GM23338 (cell line): Measurements from ENCODE around the gene DNAAF8. TPM values are rescaled to one million over a fixed set of nuclear protein-coding genes. Genes with fewer than 3 reads are reported as not detected.

Experiments
- ATAC-seq: fragments of 200-7000 bp; cut with Tn5 transposase; 3 replicates; pipeline ENCODE4 v1.9.1; 2020
- DNase-seq: peaks from one replicate; pipeline ENCODE4 v3.0.0-alpha.2; 2015; ENCODE audit warnings: low spot score
- H2AFZ ChIP-seq: fragments of 200-600 bp; sonication (generic); 2 replicates; pipeline ENCODE4 v1.8.0; 2016; ENCODE audit warnings: antibody characterized with exemption, mild to moderate bottlenecking, moderate library complexity
- H3F3A ChIP-seq: fragments of 200-600 bp; sonication (generic); replicated peaks from 2 replicates; pipeline ENCODE4 v1.8.0; 2017; ENCODE audit warnings: antibody characterized with exemption, mixed run types, low read depth
- H3K27ac ChIP-seq: fragments of 200-600 bp; sonication (generic); 2 replicates; pipeline ENCODE4 v1.6.1; 2016; ENCODE audit warnings: low read depth
- H3K27me3 ChIP-seq: fragments of 200-600 bp; sonication (generic); 2 replicates; pipeline ENCODE4 v1.8.0; 2016; ENCODE audit warnings: mild to moderate bottlenecking, mixed run types, moderate library complexity; ENCODE audit not compliant: insufficient read depth
- H3K36me3 ChIP-seq: fragments of 200-600 bp; sonication (generic); 2 replicates; pipeline ENCODE4 v1.8.0; 2016; ENCODE audit warnings: mild to moderate bottlenecking; ENCODE audit not compliant: insufficient read depth
- H3K4me1 ChIP-seq: fragments of 200-600 bp; sonication (generic); 2 replicates; pipeline ENCODE4 v1.8.0; 2016; ENCODE audit warnings: mild to moderate bottlenecking, moderate library complexity; ENCODE audit not compliant: insufficient read depth
- H3K4me2 ChIP-seq: fragments of 200-600 bp; sonication (generic); 2 replicates; pipeline ENCODE4 v1.7.1; 2017; ENCODE audit warnings: mixed run types
- H3K4me3 ChIP-seq: fragments of 200-600 bp; sonication (generic); 2 replicates; pipeline ENCODE4 v1.6.1; 2016; ENCODE audit warnings: mixed run types
- H3K79me2 ChIP-seq: fragments of 200-600 bp; sonication (generic); replicated peaks from 2 replicates; pipeline ENCODE4 v1.8.0; 2017; ENCODE audit warnings: mild to moderate bottlenecking; ENCODE audit not compliant: insufficient read depth
- H3K9me2 ChIP-seq: fragments of 200-600 bp; sonication (generic); 2 replicates; pipeline ENCODE4 v1.8.0; 2017; ENCODE audit not compliant: insufficient read depth
- H4K20me1 ChIP-seq: fragments of 200-600 bp; sonication (generic); replicated peaks from 2 replicates; pipeline ENCODE4 v1.8.0; 2017; ENCODE audit warnings: mild to moderate bottlenecking; ENCODE audit not compliant: insufficient read depth
- H3K27ac Mint-ChIP-seq: 2 replicates; pipeline ENCODE4 v1.8.0; 2020; ENCODE audit warnings: inconsistent platforms, mild to moderate bottlenecking, moderate library complexity, mixed read lengths
- H3K27me3 Mint-ChIP-seq: 3 replicates; pipeline ENCODE4 v1.8.0; 2022; ENCODE audit warnings: low read depth, mild to moderate bottlenecking, moderate library complexity, mixed read lengths, inconsistent platforms; ENCODE audit not compliant: insufficient read depth, poor library complexity
- H3K36me3 Mint-ChIP-seq: 3 replicates; pipeline ENCODE4 v1.8.0; 2021; ENCODE audit warnings: low read depth, mild to moderate bottlenecking, inconsistent platforms, moderate library complexity, mixed read lengths
- H3K4me1 Mint-ChIP-seq: 3 replicates; pipeline ENCODE4 v1.8.0; 2020; ENCODE audit warnings: mild to moderate bottlenecking, inconsistent platforms, mixed read lengths
- H3K4me3 Mint-ChIP-seq: 3 replicates; pipeline ENCODE4 v1.8.0; 2021; ENCODE audit warnings: moderate library complexity, mild to moderate bottlenecking, inconsistent platforms, mixed read lengths
- H3K9me3 Mint-ChIP-seq: 3 replicates; pipeline ENCODE4 v1.8.0; 2020; ENCODE audit warnings: moderate library complexity, mild to moderate bottlenecking, inconsistent platforms, mixed read lengths
- CREB1 ChIP-seq: fragments of 250-450 bp; sonication (Bioruptor Pico); IDR thresholded peaks from 2 replicates; pipeline ENCODE4 v1.5.0; 2020; ENCODE audit warnings: low read depth, mild to moderate bottlenecking, moderate library complexity
- EZH2phosphoT487 ChIP-seq: fragments of 200-600 bp; sonication (generic); IDR thresholded peaks from one replicate; pipeline ENCODE4 v1.8.1; 2018; ENCODE audit warnings: antibody characterized with exemption; ENCODE audit not compliant: unreplicated experiment
- JUNB ChIP-seq: IDR thresholded peaks from one replicate; pipeline ENCODE4 v1.6.1; 2016; ENCODE audit warnings: antibody characterized with exemption; ENCODE audit not compliant: unreplicated experiment
- NANOG ChIP-seq: IDR thresholded peaks from 2 replicates; pipeline ENCODE4 v1.6.1; 2016; ENCODE audit warnings: antibody characterized with exemption, borderline replicate concordance
- POLR2AphosphoS5 ChIP-seq: IDR thresholded peaks from 2 replicates; pipeline ENCODE4 v1.6.1; 2016; ENCODE audit warnings: antibody characterized with exemption, low read depth
- ZNF331 ChIP-seq: fragments of 250-450 bp; sonication (Bioruptor Pico); IDR thresholded peaks from 2 replicates; pipeline ENCODE4 v1.5.0; 2020; ENCODE audit warnings: low read depth, mild to moderate bottlenecking, moderate library complexity
- long read RNA-seq: library from polyadenylated mRNA; unstranded; transcript quantifications from one replicate; pipeline ENCODE4 v2.0.0, GENCODE V29; 2020; ENCODE audit not compliant: unreplicated experiment
- polyA plus RNA-seq: library from polyadenylated mRNA; unstranded; fragments of >200 nt; fragmentation: Nextera tagmentation; extraction: Ambion mirVana; gene quantifications from 2 replicates; pipeline ENCODE4 v1.2.1, GENCODE V29; 2016
- total RNA-seq: library from RNA; depleted of rRNA; stranded (reverse); fragments of >200 nt; shearing (Covaris generic); gene quantifications from 2 replicates; pipeline ENCODE4 v1.2.3, GENCODE V29; 2014; rRNA removed
- TF ChIP-seq, protein P1 (sequence below), 2 experiments: fragments of 200-600 bp in 1 of 2; sonication (generic) in 1 of 2; conservative IDR thresholded peaks; 2 replicates each; pipeline versions ENCODE4 v1.5.1 to v1.6.1; 2016 to 2017; ENCODE audit warnings: antibody characterized with exemption in 2 of 2, low read depth in 2 of 2, mild to moderate bottlenecking in 2 of 2, moderate library complexity in 1 of 2
- TF ChIP-seq, protein P2 (sequence below): IDR thresholded peaks from one replicate; pipeline ENCODE4 v1.6.1; 2018; ENCODE audit warnings: antibody characterized with exemption; ENCODE audit not compliant: unreplicated experiment
- TF ChIP-seq, protein P3 (sequence below): fragments of 250-450 bp; sonication (Bioruptor Pico); IDR thresholded peaks from 2 replicates; pipeline ENCODE4 v1.5.0; 2020; ENCODE audit warnings: mild to moderate bottlenecking, moderate library complexity
- TF ChIP-seq, protein P4 (sequence below): IDR thresholded peaks from 2 replicates; pipeline ENCODE4 v1.6.1; 2016; ENCODE audit warnings: antibody characterized with exemption

DNAAF8 gene
- total RNA-seq = 1.3 TPM in 1 of 2 replicates, not detected in the other
- polyA plus RNA-seq = 0.34 TPM in 1 of 2 replicates, not detected in the other
- long read RNA-seq = 0 reads

DNA sequence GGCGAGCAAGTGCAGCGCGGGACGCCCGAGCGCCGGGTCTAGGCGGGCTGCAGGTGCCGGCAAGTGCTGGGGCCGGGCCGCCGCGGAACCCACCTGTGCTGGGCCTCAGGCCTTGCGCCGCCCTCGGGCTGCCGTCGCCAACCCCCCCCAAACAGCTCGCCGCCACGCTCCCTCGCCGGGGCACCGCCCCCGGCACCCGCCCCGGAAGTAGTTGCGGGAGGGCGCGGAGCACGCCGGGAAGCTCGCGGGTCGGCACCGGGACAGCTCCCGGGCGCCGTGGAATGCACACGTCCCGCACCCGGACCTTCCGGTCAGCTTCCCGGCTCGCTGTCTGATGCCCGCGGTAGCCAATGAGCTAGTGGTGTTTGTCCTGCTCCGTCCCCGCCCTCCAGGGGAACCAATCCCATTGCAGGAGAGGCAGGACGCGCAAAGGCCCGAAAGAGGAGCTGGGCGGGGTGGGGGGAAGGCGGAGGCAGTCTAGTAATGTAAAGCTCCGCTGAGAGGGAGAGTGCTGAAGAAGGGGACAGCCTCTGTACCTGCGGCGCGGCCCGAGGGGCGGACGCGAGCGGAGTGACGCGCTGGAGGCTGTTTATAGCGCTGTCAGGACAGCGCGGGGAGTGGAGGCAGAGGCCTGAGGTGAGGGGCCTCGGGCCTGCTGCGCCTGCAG lies at the start of gene DNAAF8, which contains the start of gene ANKS3:
Gene DNAAF8, plus strand, starts transcription at position 475 of the 667 bp plus-strand sequence. CDS start 1,978 bp downstream, outside the sequence.
Gene ANKS3, minus strand, starts transcription at position 209 of the 667 bp plus-strand sequence. CDS start 4,122 bp downstream, outside the sequence.
- no peaks in the 10 kb centered on the region for H3K9me2 ChIP-seq
- peaks cover 13% of the 10 kb centered on the region for H3K36me3 Mint-ChIP-seq
- H3K4me3 Mint-ChIP-seq = peak within 1 kb of the TSS; percentile 92
- no peaks in the 10 kb centered on the region for H3K27me3 ChIP-seq
- peaks cover 3% of the 10 kb centered on the region for H4K20me1 ChIP-seq
- H3K4me1 ChIP-seq = peaks cover 10% of the 10 kb centered on the region; the same call in 1 of the 2 replicates
- peaks cover 26% of the 10 kb centered on the region for H3F3A ChIP-seq
- peak within 1 kb of the TSS; percentile 100 for H2AFZ ChIP-seq
- H3K9me3 Mint-ChIP-seq = no peaks in the 10 kb centered on the region
- H3K4me1 Mint-ChIP-seq = peaks cover 8% of the 10 kb centered on the region; the same call in 2 of the 3 replicates
- H3K27me3 Mint-ChIP-seq = peaks cover 16% of the 10 kb centered on the region
- TF ChIP-seq ZNF331 (CRISPR knock-in tag) = no peak
- peak; percentile 74 for TF ChIP-seq CREB1 (CRISPR knock-in tag)
- TF ChIP-seq, protein P1, sequence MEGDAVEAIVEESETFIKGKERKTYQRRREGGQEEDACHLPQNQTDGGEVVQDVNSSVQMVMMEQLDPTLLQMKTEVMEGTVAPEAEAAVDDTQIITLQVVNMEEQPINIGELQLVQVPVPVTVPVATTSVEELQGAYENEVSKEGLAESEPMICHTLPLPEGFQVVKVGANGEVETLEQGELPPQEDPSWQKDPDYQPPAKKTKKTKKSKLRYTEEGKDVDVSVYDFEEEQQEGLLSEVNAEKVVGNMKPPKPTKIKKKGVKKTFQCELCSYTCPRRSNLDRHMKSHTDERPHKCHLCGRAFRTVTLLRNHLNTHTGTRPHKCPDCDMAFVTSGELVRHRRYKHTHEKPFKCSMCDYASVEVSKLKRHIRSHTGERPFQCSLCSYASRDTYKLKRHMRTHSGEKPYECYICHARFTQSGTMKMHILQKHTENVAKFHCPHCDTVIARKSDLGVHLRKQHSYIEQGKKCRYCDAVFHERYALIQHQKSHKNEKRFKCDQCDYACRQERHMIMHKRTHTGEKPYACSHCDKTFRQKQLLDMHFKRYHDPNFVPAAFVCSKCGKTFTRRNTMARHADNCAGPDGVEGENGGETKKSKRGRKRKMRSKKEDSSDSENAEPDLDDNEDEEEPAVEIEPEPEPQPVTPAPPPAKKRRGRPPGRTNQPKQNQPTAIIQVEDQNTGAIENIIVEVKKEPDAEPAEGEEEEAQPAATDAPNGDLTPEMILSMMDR (conservative IDR thresholded peaks at IDR 0.05; ENCODE audit: low read depth in 2 of 2) = no peak
- TF ChIP-seq, protein P2, sequence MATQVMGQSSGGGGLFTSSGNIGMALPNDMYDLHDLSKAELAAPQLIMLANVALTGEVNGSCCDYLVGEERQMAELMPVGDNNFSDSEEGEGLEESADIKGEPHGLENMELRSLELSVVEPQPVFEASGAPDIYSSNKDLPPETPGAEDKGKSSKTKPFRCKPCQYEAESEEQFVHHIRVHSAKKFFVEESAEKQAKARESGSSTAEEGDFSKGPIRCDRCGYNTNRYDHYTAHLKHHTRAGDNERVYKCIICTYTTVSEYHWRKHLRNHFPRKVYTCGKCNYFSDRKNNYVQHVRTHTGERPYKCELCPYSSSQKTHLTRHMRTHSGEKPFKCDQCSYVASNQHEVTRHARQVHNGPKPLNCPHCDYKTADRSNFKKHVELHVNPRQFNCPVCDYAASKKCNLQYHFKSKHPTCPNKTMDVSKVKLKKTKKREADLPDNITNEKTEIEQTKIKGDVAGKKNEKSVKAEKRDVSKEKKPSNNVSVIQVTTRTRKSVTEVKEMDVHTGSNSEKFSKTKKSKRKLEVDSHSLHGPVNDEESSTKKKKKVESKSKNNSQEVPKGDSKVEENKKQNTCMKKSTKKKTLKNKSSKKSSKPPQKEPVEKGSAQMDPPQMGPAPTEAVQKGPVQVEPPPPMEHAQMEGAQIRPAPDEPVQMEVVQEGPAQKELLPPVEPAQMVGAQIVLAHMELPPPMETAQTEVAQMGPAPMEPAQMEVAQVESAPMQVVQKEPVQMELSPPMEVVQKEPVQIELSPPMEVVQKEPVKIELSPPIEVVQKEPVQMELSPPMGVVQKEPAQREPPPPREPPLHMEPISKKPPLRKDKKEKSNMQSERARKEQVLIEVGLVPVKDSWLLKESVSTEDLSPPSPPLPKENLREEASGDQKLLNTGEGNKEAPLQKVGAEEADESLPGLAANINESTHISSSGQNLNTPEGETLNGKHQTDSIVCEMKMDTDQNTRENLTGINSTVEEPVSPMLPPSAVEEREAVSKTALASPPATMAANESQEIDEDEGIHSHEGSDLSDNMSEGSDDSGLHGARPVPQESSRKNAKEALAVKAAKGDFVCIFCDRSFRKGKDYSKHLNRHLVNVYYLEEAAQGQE = peak; percentile 20
- peak; percentile 62 for TF ChIP-seq POLR2AphosphoS5
- TF ChIP-seq, protein P3, sequence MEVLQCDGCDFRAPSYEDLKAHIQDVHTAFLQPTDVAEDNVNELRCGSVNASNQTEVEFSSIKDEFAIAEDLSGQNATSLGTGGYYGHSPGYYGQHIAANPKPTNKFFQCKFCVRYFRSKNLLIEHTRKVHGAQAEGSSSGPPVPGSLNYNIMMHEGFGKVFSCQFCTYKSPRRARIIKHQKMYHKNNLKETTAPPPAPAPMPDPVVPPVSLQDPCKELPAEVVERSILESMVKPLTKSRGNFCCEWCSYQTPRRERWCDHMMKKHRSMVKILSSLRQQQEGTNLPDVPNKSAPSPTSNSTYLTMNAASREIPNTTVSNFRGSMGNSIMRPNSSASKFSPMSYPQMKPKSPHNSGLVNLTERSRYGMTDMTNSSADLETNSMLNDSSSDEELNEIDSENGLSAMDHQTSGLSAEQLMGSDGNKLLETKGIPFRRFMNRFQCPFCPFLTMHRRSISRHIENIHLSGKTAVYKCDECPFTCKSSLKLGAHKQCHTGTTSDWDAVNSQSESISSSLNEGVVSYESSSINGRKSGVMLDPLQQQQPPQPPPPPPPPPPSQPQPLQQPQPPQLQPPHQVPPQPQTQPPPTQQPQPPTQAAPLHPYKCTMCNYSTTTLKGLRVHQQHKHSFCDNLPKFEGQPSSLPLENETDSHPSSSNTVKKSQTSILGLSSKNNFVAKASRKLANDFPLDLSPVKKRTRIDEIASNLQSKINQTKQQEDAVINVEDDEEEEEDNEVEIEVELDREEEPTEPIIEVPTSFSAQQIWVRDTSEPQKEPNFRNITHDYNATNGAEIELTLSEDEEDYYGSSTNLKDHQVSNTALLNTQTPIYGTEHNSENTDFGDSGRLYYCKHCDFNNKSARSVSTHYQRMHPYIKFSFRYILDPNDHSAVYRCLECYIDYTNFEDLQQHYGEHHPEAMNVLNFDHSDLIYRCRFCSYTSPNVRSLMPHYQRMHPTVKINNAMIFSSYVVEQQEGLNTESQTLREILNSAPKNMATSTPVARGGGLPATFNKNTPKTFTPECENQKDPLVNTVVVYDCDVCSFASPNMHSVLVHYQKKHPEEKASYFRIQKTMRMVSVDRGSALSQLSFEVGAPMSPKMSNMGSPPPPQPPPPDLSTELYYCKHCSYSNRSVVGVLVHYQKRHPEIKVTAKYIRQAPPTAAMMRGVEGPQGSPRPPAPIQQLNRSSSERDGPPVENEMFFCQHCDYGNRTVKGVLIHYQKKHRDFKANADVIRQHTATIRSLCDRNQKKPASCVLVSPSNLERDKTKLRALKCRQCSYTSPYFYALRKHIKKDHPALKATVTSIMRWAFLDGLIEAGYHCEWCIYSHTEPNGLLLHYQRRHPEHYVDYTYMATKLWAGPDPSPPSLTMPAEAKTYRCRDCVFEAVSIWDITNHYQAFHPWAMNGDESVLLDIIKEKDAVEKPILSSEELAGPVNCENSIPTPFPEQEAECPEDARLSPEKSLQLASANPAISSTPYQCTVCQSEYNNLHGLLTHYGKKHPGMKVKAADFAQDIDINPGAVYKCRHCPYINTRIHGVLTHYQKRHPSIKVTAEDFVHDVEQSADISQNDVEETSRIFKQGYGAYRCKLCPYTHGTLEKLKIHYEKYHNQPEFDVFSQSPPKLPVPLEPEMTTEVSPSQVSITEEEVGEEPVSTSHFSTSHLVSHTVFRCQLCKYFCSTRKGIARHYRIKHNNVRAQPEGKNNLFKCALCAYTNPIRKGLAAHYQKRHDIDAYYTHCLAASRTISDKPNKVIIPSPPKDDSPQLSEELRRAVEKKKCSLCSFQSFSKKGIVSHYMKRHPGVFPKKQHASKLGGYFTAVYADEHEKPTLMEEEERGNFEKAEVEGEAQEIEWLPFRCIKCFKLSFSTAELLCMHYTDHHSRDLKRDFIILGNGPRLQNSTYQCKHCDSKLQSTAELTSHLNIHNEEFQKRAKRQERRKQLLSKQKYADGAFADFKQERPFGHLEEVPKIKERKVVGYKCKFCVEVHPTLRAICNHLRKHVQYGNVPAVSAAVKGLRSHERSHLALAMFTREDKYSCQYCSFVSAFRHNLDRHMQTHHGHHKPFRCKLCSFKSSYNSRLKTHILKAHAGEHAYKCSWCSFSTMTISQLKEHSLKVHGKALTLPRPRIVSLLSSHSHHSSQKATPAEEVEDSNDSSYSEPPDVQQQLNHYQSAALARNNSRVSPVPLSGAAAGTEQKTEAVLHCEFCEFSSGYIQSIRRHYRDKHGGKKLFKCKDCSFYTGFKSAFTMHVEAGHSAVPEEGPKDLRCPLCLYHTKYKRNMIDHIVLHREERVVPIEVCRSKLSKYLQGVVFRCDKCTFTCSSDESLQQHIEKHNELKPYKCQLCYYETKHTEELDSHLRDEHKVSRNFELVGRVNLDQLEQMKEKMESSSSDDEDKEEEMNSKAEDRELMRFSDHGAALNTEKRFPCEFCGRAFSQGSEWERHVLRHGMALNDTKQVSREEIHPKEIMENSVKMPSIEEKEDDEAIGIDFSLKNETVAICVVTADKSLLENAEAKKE (CRISPR knock-in tag) = no peak
- TF ChIP-seq NANOG = no peak
- TF ChIP-seq, protein P4, sequence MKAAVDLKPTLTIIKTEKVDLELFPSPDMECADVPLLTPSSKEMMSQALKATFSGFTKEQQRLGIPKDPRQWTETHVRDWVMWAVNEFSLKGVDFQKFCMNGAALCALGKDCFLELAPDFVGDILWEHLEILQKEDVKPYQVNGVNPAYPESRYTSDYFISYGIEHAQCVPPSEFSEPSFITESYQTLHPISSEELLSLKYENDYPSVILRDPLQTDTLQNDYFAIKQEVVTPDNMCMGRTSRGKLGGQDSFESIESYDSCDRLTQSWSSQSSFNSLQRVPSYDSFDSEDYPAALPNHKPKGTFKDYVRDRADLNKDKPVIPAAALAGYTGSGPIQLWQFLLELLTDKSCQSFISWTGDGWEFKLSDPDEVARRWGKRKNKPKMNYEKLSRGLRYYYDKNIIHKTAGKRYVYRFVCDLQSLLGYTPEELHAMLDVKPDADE = peak; percentile 85
- TF ChIP-seq EZH2phosphoT487 = no peak
- TF ChIP-seq JUNB = no peak
- peak within 1 kb of the TSS; percentile 100 for H3K4me2 ChIP-seq
- DNase-seq (peak; percentile 99), ATAC-seq (peak; percentile 93)
- H3K79me2 ChIP-seq = peaks cover 41% of the 10 kb centered on the region
- peaks cover 5% of the 10 kb centered on the region for H3K36me3 ChIP-seq
- peak within 1 kb of the TSS; percentile 95 for H3K27ac ChIP-seq
- peak within 1 kb of the TSS; percentile 98 for H3K4me3 ChIP-seq
- peak within 1 kb of the TSS; percentile 98 for H3K27ac Mint-ChIP-seq
